Type B pancreatic cell (in vitro differentiated cells): Measurements from ENCODE around the gene MLIP. TPM values are rescaled to one million over a fixed set of nuclear protein-coding genes. Genes with fewer than 3 reads are reported as not detected.

Experiments
- DNase-seq: peaks from one replicate; pipeline ENCODE4 v3.0.0; 2021; ENCODE audit warnings: mixed read lengths; ENCODE audit not compliant: unreplicated experiment; ENCODE audit errors: extremely low spot score
- H3K27ac Mint-ChIP-seq: 2 replicates; pipeline ENCODE4 v1.8.0; 2021; ENCODE audit warnings: mild to moderate bottlenecking, mixed read lengths
- H3K27me3 Mint-ChIP-seq: 2 replicates; pipeline ENCODE4 v1.8.0; 2021; ENCODE audit warnings: mixed read lengths
- H3K36me3 Mint-ChIP-seq: 2 replicates; pipeline ENCODE4 v1.8.0; 2021; ENCODE audit warnings: mixed read lengths
- H3K4me1 Mint-ChIP-seq: one replicate; pipeline ENCODE4 v1.8.0; 2021; ENCODE audit warnings: mixed read lengths; ENCODE audit not compliant: unreplicated experiment
- H3K4me3 Mint-ChIP-seq: 2 replicates; pipeline ENCODE4 v1.8.0; 2021; ENCODE audit warnings: mild to moderate bottlenecking, mixed read lengths
- H3K9me3 Mint-ChIP-seq: 2 replicates; pipeline ENCODE4 v1.8.0; 2021; ENCODE audit warnings: mixed read lengths
- total RNA-seq: library from RNA; stranded (reverse); gene quantifications from 2 replicates; pipeline ENCODE4 v1.2.1, GENCODE V29; 2021; ENCODE audit warnings: low replicate concordance
- TF ChIP-seq, protein P1 (sequence below): fragments of 200-600 bp; sonication (generic); conservative IDR thresholded peaks from 2 replicates; pipeline ENCODE4 v1.5.0; 2021; ENCODE audit warnings: antibody characterized with exemption, mild to moderate bottlenecking

Gene MLIP
- total RNA-seq, 1 donor from 2014 or later: 0.43 TPM

DNA sequence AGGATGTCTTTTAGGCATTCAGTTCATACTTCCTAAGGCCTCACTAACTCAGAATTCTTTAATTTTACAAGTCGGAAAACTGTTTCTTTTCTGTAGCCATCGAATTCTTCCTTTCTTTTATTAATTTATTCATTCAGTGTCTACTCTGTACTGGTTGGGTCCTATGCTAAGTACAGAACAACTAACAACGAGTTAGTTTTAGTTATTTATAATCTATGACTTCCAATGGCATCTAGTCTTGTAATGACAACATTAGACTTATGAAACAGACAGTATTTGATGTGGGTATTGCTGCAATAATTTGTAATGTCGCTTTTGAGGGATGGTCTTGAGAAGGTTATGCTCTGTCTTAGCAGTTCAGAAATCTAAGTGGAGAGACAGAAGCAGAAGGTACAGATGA, 141.7 kb downstream of the MLIP start:
- Mint-ChIP-seq H3K36me3 (no peaks in the 10 kb centered on the region), H3K4me1 (no peaks in the 10 kb centered on the region), H3K9me3 (peaks cover 5% of the 10 kb centered on the region), H3K27me3 (no peaks in the 10 kb centered on the region), H3K4me3 (no peak overlapping the region), H3K27ac (no peak overlapping the region)
- TF ChIP-seq, protein P1, sequence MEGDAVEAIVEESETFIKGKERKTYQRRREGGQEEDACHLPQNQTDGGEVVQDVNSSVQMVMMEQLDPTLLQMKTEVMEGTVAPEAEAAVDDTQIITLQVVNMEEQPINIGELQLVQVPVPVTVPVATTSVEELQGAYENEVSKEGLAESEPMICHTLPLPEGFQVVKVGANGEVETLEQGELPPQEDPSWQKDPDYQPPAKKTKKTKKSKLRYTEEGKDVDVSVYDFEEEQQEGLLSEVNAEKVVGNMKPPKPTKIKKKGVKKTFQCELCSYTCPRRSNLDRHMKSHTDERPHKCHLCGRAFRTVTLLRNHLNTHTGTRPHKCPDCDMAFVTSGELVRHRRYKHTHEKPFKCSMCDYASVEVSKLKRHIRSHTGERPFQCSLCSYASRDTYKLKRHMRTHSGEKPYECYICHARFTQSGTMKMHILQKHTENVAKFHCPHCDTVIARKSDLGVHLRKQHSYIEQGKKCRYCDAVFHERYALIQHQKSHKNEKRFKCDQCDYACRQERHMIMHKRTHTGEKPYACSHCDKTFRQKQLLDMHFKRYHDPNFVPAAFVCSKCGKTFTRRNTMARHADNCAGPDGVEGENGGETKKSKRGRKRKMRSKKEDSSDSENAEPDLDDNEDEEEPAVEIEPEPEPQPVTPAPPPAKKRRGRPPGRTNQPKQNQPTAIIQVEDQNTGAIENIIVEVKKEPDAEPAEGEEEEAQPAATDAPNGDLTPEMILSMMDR: no peak
- DNase-seq: no peak

DNA sequence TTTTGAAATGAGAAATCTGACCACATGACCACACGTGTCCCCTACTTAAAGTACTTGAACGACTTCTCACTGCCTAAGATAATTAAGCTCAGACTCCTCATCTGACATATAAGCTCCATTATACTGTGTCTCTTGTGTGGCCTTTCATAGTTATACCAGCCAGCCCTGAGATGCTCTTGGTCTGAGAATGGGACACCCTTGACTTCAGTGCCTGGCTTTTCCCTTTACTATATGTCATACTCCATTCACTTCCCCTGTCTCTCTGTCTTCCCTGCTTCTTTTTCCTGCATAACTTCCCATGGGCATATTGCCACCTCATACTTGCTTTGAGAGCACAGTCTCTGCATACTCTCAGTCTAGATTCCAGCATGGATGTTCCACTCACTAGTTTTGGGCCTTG, 143.6 kb downstream of the MLIP start:
- TF ChIP-seq, protein P1: no peak

DNA sequence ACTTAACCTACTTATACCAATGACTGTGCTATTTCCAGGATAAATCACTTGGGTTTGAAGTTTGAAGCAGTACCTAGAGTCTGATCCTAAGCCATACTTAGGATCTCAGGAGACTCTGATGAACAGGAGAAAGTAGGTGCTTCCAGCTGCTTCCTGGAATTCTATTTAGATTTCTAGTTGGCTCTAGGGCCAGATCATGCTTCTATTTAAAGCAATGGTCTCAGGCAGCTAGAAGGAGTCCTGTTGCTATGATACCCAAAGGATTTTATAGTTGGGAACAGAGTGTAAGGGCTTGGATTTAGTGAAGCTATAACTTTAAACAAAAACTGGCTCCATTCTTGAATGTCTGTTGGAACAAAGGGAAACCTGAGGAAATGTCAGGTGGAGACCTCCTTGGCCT, 144.6 kb downstream of the MLIP start:
- DNase-seq: no peak
- H3K4me3 Mint-ChIP-seq: no peak overlapping the region
- TF ChIP-seq, protein P1: no peak
- H3K4me1 Mint-ChIP-seq: no peaks in the 10 kb centered on the region
- no peaks in the 10 kb centered on the region for H3K27me3 Mint-ChIP-seq
- no peaks in the 10 kb centered on the region for H3K9me3 Mint-ChIP-seq
- no peaks in the 10 kb centered on the region for H3K36me3 Mint-ChIP-seq
- H3K27ac Mint-ChIP-seq: no peak overlapping the region

More for the DNA sequence above, 143.6 kb downstream of the MLIP start:
- no peak for DNase-seq
- H3K4me3 Mint-ChIP-seq: no peak overlapping the region
- H3K36me3 Mint-ChIP-seq: no peaks in the 10 kb centered on the region
- H3K4me1 Mint-ChIP-seq: no peaks in the 10 kb centered on the region
- no peaks in the 10 kb centered on the region for H3K27me3 Mint-ChIP-seq
- no peak overlapping the region for H3K27ac Mint-ChIP-seq
- H3K9me3 Mint-ChIP-seq: peaks cover 5% of the 10 kb centered on the region

DNA sequence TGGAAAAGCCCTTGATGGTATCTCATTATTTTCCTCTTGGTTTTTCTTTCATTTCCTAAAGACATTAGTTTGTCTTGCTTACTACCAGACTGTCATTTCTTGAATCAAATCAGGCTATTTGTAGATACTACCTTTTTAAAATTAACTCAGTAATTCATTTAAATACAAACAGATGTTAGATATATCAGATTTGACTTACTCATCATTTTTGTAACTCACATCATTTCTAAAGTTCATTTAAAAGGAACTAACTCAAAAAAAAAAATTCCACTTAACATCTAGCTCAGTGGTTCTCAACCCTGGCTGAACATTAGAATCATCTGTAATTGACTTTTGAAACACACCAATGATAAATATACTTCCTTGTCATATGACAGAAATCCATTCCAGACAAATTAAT, 148.8 kb downstream of the MLIP start:
- Mint-ChIP-seq H3K4me1 (no peaks in the 10 kb centered on the region), H3K4me3 (no peak overlapping the region), H3K27ac (no peak overlapping the region), H3K36me3 (no peaks in the 10 kb centered on the region), H3K9me3 (no peaks in the 10 kb centered on the region), H3K27me3 (no peaks in the 10 kb centered on the region)
- no peak for DNase-seq
- TF ChIP-seq, protein P1: no peak

DNA sequence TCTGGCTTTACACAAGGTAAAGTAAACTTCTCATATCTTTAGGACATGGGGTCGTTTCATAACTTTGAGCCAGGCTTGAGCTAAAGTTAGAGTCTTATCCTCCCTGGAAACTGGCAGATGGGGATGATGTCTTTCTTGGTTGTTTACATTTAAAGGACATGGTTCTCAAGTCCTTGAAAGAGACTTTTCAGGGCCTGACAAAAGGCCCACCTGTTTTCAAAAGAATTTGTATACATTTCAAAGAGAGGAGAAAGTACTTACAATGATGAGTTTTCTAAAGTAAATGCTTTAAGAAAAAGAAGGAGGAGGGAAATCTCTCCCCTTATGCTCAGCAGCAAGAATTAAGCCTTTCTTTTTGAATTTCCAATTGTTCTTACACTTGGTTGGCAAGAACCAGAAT, 151.3 kb downstream of the MLIP start:
- Mint-ChIP-seq H3K4me1 (no peaks in the 10 kb centered on the region), H3K36me3 (no peaks in the 10 kb centered on the region), H3K9me3 (no peaks in the 10 kb centered on the region), H3K27me3 (no peaks in the 10 kb centered on the region), H3K4me3 (no peak overlapping the region), H3K27ac (no peak overlapping the region)
- TF ChIP-seq, protein P1: no peak
- no peak for DNase-seq

DNA sequence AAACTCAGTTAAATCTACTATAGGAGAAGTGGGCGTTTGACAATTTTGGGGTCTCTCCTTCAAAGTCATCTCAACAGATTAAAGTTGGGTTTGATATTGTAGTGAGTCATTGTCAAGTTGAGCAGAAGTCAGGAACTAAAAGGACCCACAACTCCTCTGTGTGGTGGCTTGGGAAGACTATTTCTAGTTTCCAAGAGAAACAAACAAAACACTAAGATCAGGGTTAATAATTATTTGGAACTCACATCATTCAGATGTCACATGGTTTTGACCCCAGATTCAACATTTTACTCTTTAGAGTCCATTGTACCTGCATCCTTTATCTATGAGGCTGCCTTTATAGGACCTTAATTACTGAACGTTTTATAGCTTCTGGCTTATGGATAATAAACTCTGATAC, 151.7 kb downstream of the MLIP start:
- DNase-seq: no peak
- Mint-ChIP-seq H3K4me1 (no peaks in the 10 kb centered on the region), H3K27me3 (peaks cover 4% of the 10 kb centered on the region), H3K4me3 (no peak overlapping the region), H3K36me3 (no peaks in the 10 kb centered on the region), H3K9me3 (no peaks in the 10 kb centered on the region), H3K27ac (no peak overlapping the region)
- TF ChIP-seq, protein P1: no peak
